Endodermal cell (in vitro differentiated cells): Measurements from ENCODE around the gene KCTD11. TPM values are rescaled to one million over a fixed set of nuclear protein-coding genes. Genes with fewer than 3 reads are reported as not detected.

Experiments used
- DNase-seq: peaks from one replicate; pipeline ENCODE4 v3.0.0-alpha.2; 2017
- H3K27ac ChIP-seq: 2 replicates; pipeline ENCODE4 v1.5.1; 2013; ENCODE audit warnings: mild to moderate bottlenecking, low read depth, low read length, moderate library complexity
- H3K27me3 ChIP-seq: 2 replicates; pipeline ENCODE4 v1.6.1; 2013; ENCODE audit warnings: mild to moderate bottlenecking, low read length, moderate library complexity; ENCODE audit not compliant: insufficient read depth, control insufficient read depth, poor library complexity, severe bottlenecking
- H3K36me3 ChIP-seq: 2 replicates; pipeline ENCODE4 v1.7.0; 2013; ENCODE audit warnings: mild to moderate bottlenecking, low read length, moderate library complexity; ENCODE audit not compliant: control insufficient read depth, insufficient read depth
- H3K4me1 ChIP-seq: one replicate; pipeline ENCODE4 v1.7.0; 2013; ENCODE audit warnings: low read length; ENCODE audit not compliant: control insufficient read depth, insufficient read depth
- H3K4me3 ChIP-seq: 2 replicates; pipeline ENCODE4 v1.5.1; 2013; ENCODE audit warnings: mild to moderate bottlenecking, low read length, moderate library complexity
- H3K9ac ChIP-seq: 2 replicates; pipeline ENCODE4 v1.6.1; 2013; ENCODE audit warnings: mild to moderate bottlenecking, low read length, moderate library complexity; ENCODE audit not compliant: poor library complexity, severe bottlenecking; ENCODE audit errors: extremely low read depth
- H3K9me3 ChIP-seq: 2 replicates; pipeline ENCODE4 v1.6.1; 2013; ENCODE audit warnings: mild to moderate bottlenecking, low read length, moderate library complexity; ENCODE audit not compliant: control insufficient read depth
- H3K27ac Mint-ChIP-seq: 2 replicates; pipeline ENCODE4 v1.8.0; 2020; ENCODE audit warnings: mixed read lengths
- H3K27me3 Mint-ChIP-seq: 2 replicates; pipeline ENCODE4 v1.8.0; 2021; ENCODE audit warnings: mild to moderate bottlenecking, mixed read lengths; ENCODE audit not compliant: insufficient read depth
- H3K36me3 Mint-ChIP-seq: 2 replicates; pipeline ENCODE4 v1.8.0; 2020; ENCODE audit warnings: low read depth, mixed read lengths
- H3K4me1 Mint-ChIP-seq: 2 replicates; pipeline ENCODE4 v1.8.0; 2020; ENCODE audit warnings: mixed read lengths
- H3K4me3 Mint-ChIP-seq: 2 replicates; pipeline ENCODE4 v1.8.0; 2020; ENCODE audit warnings: mild to moderate bottlenecking, moderate library complexity, mixed read lengths
- H3K9me3 Mint-ChIP-seq: 2 replicates; pipeline ENCODE4 v1.8.0; 2020; ENCODE audit warnings: mild to moderate bottlenecking, mixed read lengths
- WGBS, 2 experiments: methylation state at CpG; one replicate each; pipeline versions ENCODE4 v1.1.5 to v1.1.7; 2013; ENCODE audit warnings: missing lambda C conversion rate in 2 of 2, mixed read lengths in 1 of 2; ENCODE audit not compliant: insufficient coverage in 1 of 2, insufficient read length in 1 of 2; 5-methylcytosine and 5-hydroxymethylcytosine counted together
- long read RNA-seq, 4 experiments: library from polyadenylated mRNA in 2 of 4; library from RNA in 1 of 4; library from capped mRNA in 1 of 4; stranded (forward) in 3 of 4; unstranded in 1 of 4; transcript quantifications; one replicate each; pipeline ENCODE4 v2.0.0, GENCODE V29; 2020 to 2021; ENCODE audit warnings: inconsistent platforms in 1 of 4
- polyA plus RNA-seq, 2 experiments: library from polyadenylated mRNA; stranded (reverse); fragments of 50-300 nt; gene quantifications; one replicate each; pipeline ENCODE4 v1.2.3, GENCODE V29; 2013
- total RNA-seq, 2 donors: library from RNA; stranded (reverse); fragmentation: NEBNext Ultra II Directional in 1 of 2; extraction: Animal tissue kit (Norgen Biotek cat#: 25700) in 1 of 2; gene quantifications; 2 replicates in 1 of 2; 3 replicates in 1 of 2; pipeline ENCODE4 v1.2.1, GENCODE V29; 2021
- TF ChIP-seq, protein P1 (sequence below): fragments of 200-600 bp; sonication (generic); conservative IDR thresholded peaks from 2 replicates; pipeline ENCODE4 v1.5.0; 2021; ENCODE audit warnings: antibody characterized with exemption, mild to moderate bottlenecking

KCTD11 gene
- 1 to 10 TPM; 7.1 to 8.4 TPM for total RNA-seq
- 9.4 TPM for polyA plus RNA-seq (2013, experiment 1 of 2)
- polyA plus RNA-seq (2013, experiment 2 of 2) = 8.9 TPM
- long read RNA-seq, experiment 1, partial matches to known transcripts = 0 of 3 reads
- long read RNA-seq, experiment 1, other reads (novel, unspliced or antisense) = 0 of 3 reads
- long read RNA-seq, experiment 2, transcript KCTD11-201 (1 exons, 2,783 nt) = major isoform, 16 of 19 reads
- long read RNA-seq, experiment 2, partial matches to known transcripts = 0 of 19 reads
- long read RNA-seq, experiment 2, other reads (novel, unspliced or antisense) = 0 of 19 reads
- long read RNA-seq, experiment 3, transcript KCTD11-201 (1 exons, 2,783 nt) = major isoform, 19 of 21 reads
- long read RNA-seq, experiment 3, partial matches to known transcripts = 0 of 21 reads
- long read RNA-seq, experiment 3, other reads (novel, unspliced or antisense) = 0 of 21 reads
- long read RNA-seq, experiment 4, partial matches to known transcripts = 0 of 3 reads
- long read RNA-seq, experiment 4, other reads (novel, unspliced or antisense) = 0 of 3 reads

DNA sequence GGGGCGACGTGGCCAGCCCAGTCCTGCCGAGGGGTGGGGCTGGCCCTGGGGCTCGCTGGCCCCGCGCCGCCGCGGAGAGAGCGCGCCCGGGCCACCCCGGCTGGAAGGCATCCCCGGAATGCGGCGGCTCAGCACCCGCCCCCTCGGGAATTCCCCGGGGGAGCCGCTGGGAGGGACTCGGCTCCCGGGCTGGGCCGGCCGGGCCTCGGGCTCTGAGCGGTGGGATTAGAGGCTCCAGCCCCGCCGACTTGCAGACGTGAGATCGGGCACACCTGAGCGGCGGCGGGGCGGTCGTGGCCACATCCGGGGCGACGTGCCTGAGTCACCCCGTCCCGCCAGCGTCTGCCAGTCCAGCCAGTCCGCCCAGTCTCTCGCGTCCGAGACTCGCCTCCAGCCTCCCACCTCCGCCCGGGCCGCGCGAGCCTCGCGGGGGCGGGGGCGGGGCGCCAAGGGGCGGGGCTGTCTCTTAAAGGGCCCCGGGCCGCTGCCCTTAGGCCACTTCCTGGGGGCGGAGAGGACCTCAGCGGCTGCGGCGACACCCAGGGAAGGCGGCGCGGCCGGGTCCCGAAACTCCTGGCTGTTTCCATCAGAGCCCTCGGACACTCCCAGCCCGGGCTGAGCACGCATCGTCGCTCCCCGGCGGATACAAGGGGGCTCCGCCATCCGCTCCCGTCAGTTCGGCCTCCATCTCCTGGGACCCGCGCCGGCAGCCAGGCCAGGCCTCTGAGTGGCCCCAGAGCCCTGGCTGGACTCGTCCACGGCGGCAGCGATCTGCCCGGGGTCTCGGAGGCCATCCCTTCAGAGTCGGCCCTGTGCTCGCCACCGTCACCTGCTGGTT lies at the start of gene KCTD11:
KCTD11 (plus strand) TSS at position 498 of the 838 bp plus-strand sequence.
- H3K4me3 ChIP-seq = peak within 1 kb of the TSS; percentile 82
- H3K9me3 ChIP-seq = no peaks in the 10 kb centered on the region
- no peaks in the 10 kb centered on the region for H3K36me3 ChIP-seq
- peak within 1 kb of the TSS; percentile 90 for H3K27ac ChIP-seq
- peaks cover 5% of the 10 kb centered on the region for H3K4me1 ChIP-seq
- no peaks in the 10 kb centered on the region for H3K9me3 Mint-ChIP-seq
- 0% methylated on average over 35 to 91 of the region's 91 CpGs for WGBS, 2 experiments
- peak within 1 kb of the TSS; percentile 73 for H3K4me3 Mint-ChIP-seq
- peak within 1 kb of the TSS; percentile 91 for H3K9ac ChIP-seq
- peak within 1 kb of the TSS; percentile 90 for H3K27ac Mint-ChIP-seq
- peaks cover 15% of the 10 kb centered on the region for H3K4me1 Mint-ChIP-seq
- no peaks in the 10 kb centered on the region for H3K27me3 ChIP-seq
- peak; percentile 97 for DNase-seq
- TF ChIP-seq, protein P1, sequence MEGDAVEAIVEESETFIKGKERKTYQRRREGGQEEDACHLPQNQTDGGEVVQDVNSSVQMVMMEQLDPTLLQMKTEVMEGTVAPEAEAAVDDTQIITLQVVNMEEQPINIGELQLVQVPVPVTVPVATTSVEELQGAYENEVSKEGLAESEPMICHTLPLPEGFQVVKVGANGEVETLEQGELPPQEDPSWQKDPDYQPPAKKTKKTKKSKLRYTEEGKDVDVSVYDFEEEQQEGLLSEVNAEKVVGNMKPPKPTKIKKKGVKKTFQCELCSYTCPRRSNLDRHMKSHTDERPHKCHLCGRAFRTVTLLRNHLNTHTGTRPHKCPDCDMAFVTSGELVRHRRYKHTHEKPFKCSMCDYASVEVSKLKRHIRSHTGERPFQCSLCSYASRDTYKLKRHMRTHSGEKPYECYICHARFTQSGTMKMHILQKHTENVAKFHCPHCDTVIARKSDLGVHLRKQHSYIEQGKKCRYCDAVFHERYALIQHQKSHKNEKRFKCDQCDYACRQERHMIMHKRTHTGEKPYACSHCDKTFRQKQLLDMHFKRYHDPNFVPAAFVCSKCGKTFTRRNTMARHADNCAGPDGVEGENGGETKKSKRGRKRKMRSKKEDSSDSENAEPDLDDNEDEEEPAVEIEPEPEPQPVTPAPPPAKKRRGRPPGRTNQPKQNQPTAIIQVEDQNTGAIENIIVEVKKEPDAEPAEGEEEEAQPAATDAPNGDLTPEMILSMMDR = no peak
- no peaks in the 10 kb centered on the region for H3K36me3 Mint-ChIP-seq
- peaks cover 23% of the 10 kb centered on the region for H3K27me3 Mint-ChIP-seq

DNA sequence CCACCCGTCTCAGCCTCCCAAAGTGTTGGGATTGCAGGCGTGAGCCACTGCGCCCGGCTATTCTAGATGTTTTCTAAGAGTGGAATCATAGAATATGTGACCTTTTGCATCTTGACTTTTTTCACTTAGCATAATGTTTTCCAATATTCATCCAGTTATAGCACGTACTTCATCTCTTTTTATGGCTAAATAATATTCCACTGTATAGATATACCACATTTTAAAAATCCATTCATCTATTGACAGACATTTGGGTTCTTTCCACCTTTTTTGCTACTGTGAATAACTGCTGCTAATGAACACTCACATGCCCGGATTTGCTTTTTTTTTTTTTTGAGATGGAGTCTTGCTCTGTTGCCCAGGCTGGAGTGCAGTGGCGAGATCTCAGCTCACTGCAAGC lies 47.8 kb upstream of the KCTD11 start:
- TF ChIP-seq, protein P1 = no peak
- Mint-ChIP-seq H3K9me3 (no peaks in the 10 kb centered on the region), H3K4me1 (peaks cover 8% of the 10 kb centered on the region), H3K27me3 (peaks cover 25% of the 10 kb centered on the region), H3K36me3 (peaks cover 5% of the 10 kb centered on the region), H3K4me3 (no peak overlapping the region), H3K27ac (no peak overlapping the region)
- H3K36me3 ChIP-seq = peaks cover under 1% of the 10 kb centered on the region
- H3K27me3 ChIP-seq = peaks cover under 1% of the 10 kb centered on the region
- no peaks in the 10 kb centered on the region for H3K9me3 ChIP-seq
- H3K4me3 ChIP-seq = no peak overlapping the region
- DNase-seq = no peak
- H3K4me1 ChIP-seq = no peaks in the 10 kb centered on the region
- no peak overlapping the region for H3K27ac ChIP-seq
- 84 to 94% methylated on average over 3 to 7 of the region's 7 CpGs for WGBS, 2 experiments
- H3K9ac ChIP-seq = no peak overlapping the region

DNA sequence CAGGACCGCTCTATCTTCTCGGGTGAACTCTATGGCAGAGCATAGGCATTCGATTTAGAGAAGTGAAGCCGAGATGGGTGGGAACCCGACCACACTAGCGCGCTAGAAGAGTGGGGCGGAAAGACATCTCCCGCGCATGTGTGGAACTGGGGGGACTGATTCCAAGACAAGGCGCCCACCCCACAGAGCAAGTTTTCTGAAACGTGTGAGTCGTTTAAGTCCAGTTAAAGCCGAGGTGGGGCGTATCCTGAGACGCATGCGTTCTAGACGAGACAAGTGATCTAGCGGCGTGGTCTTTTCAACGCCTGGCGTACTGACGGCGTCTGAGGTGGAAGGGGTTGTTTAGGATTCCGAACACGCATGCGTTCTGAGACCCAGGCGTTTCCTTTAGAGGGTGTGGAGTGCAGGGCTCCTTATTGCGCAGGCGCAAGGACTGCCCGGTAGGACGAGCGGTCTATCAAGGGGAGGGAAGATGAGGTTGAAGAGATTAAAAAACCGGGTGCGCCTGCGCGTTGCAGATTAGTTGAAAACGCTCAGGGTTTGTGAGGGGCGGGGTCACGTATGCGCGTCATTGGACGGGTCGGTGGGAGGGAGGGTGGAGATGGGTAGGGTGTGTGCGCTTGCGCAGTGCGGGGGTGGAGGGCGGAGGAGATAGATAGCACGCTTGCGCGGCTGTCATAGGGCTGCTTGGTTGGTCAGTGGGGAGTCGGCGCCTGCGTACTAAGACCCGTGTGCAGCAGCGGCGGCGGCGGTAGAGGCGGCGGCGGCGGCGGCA lies 44.9 kb upstream of the KCTD11 start, which contains the start of gene EIF5A:
EIF5A (plus strand) TSS at position 718 of the 775 bp plus-strand sequence. CDS start 2,008 bp downstream, outside the sequence.
- H3K36me3 Mint-ChIP-seq = peaks cover 32% of the 10 kb centered on the region
- Histone ChIP-seq H3K9me3 (no peaks in the 10 kb centered on the region), H3K27me3 (no peaks in the 10 kb centered on the region), H3K4me3 (peak within 1 kb of the TSS; percentile 99), H3K36me3 (peaks cover 28% of the 10 kb centered on the region), H3K27ac (peak within 1 kb of the TSS; percentile 97), H3K4me1 (no peaks in the 10 kb centered on the region), H3K9ac (peak within 1 kb of the TSS; percentile 91)
- peak; percentile 100 for DNase-seq
- H3K27ac Mint-ChIP-seq = peak within 1 kb of the TSS; percentile 99
- no peaks in the 10 kb centered on the region for H3K9me3 Mint-ChIP-seq
- peaks cover 5% of the 10 kb centered on the region for H3K27me3 Mint-ChIP-seq
- TF ChIP-seq, protein P1 = no peak
- 0 to 1% methylated on average over 20 to 64 of the region's 64 CpGs for WGBS, 2 experiments
- H3K4me1 Mint-ChIP-seq = peaks cover 23% of the 10 kb centered on the region
- H3K4me3 Mint-ChIP-seq = peak within 1 kb of the TSS; percentile 88
